ENCODE data around the gene ARL14.

The ARL14 gene

GRCh38 chr3:160691962-160692361 lies 15.0 kb downstream of the ARL14 start:
- DNase-seq (ENCODE audit: low read depth, low spot score), result no peak
- no peak overlapping the region for H3K9ac ChIP-seq (ENCODE audit: insufficient read length, low read depth)
- TF ChIP-seq SUZ12 (IDR thresholded peaks at IDR 0.05; ENCODE audit: extremely low read depth, insufficient read depth, insufficient read length) (no peak), ZNF274 (IDR thresholded peaks at IDR 0.05; ENCODE audit: low read depth, low read length) (no peak), YY1 (IDR thresholded peaks at IDR 0.05; ENCODE audit: insufficient read depth, insufficient read length) (no peak)
- no peaks in the 10 kb centered on the region for H3K4me1 ChIP-seq (ENCODE audit: insufficient read depth, insufficient read length)
- H3K9me3 ChIP-seq (ENCODE audit: insufficient read depth, low read length), result no peaks in the 10 kb centered on the region
- no peaks in the 10 kb centered on the region for H3K36me3 ChIP-seq (ENCODE audit: insufficient read depth, insufficient read length, low read length)
- H3K27me3 ChIP-seq (ENCODE audit: insufficient read depth, insufficient read length), result no peaks in the 10 kb centered on the region
- no peak overlapping the region for H3K4me3 ChIP-seq (ENCODE audit: insufficient read length, low read depth)

- no peaks in the 10 kb centered on the region for H3K4me1 ChIP-seq (ENCODE audit: insufficient read depth, insufficient read length)
- DNase-seq (ENCODE audit: low read depth, low spot score), result no peak
- TF ChIP-seq SUZ12 (IDR thresholded peaks at IDR 0.05; ENCODE audit: extremely low read depth, insufficient read depth, insufficient read length), result no peak
- no peak for TF ChIP-seq YY1 (IDR thresholded peaks at IDR 0.05; ENCODE audit: insufficient read depth, insufficient read length)
- no peak for TF ChIP-seq ZNF274 (IDR thresholded peaks at IDR 0.05; ENCODE audit: low read depth, low read length)
- H3K36me3 ChIP-seq (ENCODE audit: insufficient read depth, insufficient read length, low read length), result no peaks in the 10 kb centered on the region
- H3K27me3 ChIP-seq (ENCODE audit: insufficient read depth, insufficient read length), result no peaks in the 10 kb centered on the region
- H3K9me3 ChIP-seq (ENCODE audit: insufficient read depth, low read length), result no peaks in the 10 kb centered on the region
- no peak overlapping the region for H3K9ac ChIP-seq (ENCODE audit: insufficient read length, low read depth)
- no peak overlapping the region for H3K4me3 ChIP-seq (ENCODE audit: insufficient read length, low read depth)
Observed at GRCh38 chr3:160693191-160693590, 16.2 kb downstream of the ARL14 start.

DNA sequence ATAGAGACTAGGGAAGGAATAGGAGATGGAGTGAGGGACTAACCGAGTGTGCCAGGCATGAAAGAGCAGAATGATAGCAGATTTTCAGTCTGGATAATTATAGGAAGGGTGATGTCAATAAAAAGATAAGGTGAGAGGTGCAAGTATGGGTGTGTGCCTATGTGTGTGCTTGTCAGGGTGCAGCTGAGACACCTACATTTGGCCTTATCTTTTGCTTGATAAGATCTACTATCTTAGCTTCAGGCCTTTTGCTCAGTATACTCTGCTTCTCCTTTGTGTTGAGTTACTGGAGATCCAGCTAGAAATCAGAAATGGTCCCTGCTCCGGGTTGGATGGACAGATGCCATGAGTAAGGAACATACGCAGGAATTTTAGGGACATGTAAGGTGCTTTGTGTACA lies 17.4 kb downstream of the ARL14 start:
- no peaks in the 10 kb centered on the region for H3K36me3 ChIP-seq (ENCODE audit: insufficient read depth, insufficient read length, low read length)
- H3K4me3 ChIP-seq (ENCODE audit: insufficient read length, low read depth), result no peak overlapping the region
- H3K9me3 ChIP-seq (ENCODE audit: insufficient read depth, low read length), result no peaks in the 10 kb centered on the region
- H3K9ac ChIP-seq (ENCODE audit: insufficient read length, low read depth), result no peak overlapping the region
- no peaks in the 10 kb centered on the region for H3K4me1 ChIP-seq (ENCODE audit: insufficient read depth, insufficient read length)
- no peak for DNase-seq (ENCODE audit: low read depth, low spot score)
- no peak for TF ChIP-seq ZNF274 (IDR thresholded peaks at IDR 0.05; ENCODE audit: low read depth, low read length)
- no peak for TF ChIP-seq SUZ12 (IDR thresholded peaks at IDR 0.05; ENCODE audit: extremely low read depth, insufficient read depth, insufficient read length)
- TF ChIP-seq YY1 (IDR thresholded peaks at IDR 0.05; ENCODE audit: insufficient read depth, insufficient read length), result no peak
- no peaks in the 10 kb centered on the region for H3K27me3 ChIP-seq (ENCODE audit: insufficient read depth, insufficient read length)

DNA sequence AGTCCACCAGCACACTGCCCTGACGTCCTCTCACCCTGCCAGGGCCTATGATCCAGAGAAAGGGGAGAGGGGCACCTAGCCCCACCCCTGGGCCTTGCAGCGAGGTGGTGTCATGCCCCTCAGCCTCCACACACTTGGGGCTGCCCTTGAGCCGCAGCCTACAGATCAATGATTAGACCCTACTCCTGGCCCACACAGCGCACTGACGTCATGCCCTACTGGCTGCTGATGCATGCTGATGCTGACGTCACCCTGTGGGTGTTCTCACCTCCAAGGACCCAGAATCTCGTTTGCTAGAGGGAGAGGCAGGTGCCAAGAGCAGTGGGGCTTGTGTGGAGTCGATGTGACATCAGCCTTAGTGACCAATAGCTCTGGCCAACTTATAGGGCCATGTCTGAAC lies 18.0 kb downstream of the ARL14 start:
- Histone ChIP-seq H3K36me3 (ENCODE audit: insufficient read depth, insufficient read length, low read length) (no peaks in the 10 kb centered on the region), H3K4me3 (ENCODE audit: insufficient read length, low read depth) (no peak overlapping the region), H3K9me3 (ENCODE audit: insufficient read depth, low read length) (no peaks in the 10 kb centered on the region), H3K4me1 (ENCODE audit: insufficient read depth, insufficient read length) (no peaks in the 10 kb centered on the region), H3K27me3 (ENCODE audit: insufficient read depth, insufficient read length) (no peaks in the 10 kb centered on the region), H3K9ac (ENCODE audit: insufficient read length, low read depth) (no peak overlapping the region)
- no peak for DNase-seq (ENCODE audit: low read depth, low spot score)
- TF ChIP-seq ZNF274 (IDR thresholded peaks at IDR 0.05; ENCODE audit: low read depth, low read length) (no peak), YY1 (IDR thresholded peaks at IDR 0.05; ENCODE audit: insufficient read depth, insufficient read length) (no peak), SUZ12 (IDR thresholded peaks at IDR 0.05; ENCODE audit: extremely low read depth, insufficient read depth, insufficient read length) (no peak)

DNA sequence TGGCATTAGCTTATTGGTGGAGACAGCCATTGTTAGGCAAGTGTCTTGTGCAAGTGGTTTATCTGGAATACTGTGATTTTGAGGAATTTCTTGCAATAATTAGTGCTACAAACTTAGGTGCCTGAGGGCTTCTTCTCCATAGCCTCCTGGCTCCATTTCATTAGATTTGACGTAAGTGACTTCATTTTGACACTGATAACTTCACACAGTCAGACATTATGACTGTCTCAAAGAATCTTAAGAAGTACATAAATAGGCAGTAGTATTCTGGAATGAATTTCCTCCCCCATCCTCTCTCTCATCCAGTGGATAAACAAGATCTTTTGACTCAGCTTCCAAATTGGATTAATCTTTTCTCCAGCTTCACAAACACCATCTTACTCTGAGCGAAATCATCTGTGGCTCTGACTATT lies 19.0 kb downstream of the ARL14 start:
- no peaks in the 10 kb centered on the region for H3K27me3 ChIP-seq (ENCODE audit: insufficient read depth, insufficient read length)
- no peak overlapping the region for H3K9ac ChIP-seq (ENCODE audit: insufficient read length, low read depth)
- no peaks in the 10 kb centered on the region for H3K9me3 ChIP-seq (ENCODE audit: insufficient read depth, low read length)
- H3K4me3 ChIP-seq (ENCODE audit: insufficient read length, low read depth), result no peak overlapping the region
- no peak for DNase-seq (ENCODE audit: low read depth, low spot score)
- no peaks in the 10 kb centered on the region for H3K4me1 ChIP-seq (ENCODE audit: insufficient read depth, insufficient read length)
- no peaks in the 10 kb centered on the region for H3K36me3 ChIP-seq (ENCODE audit: insufficient read depth, insufficient read length, low read length)
- TF ChIP-seq ZNF274 (IDR thresholded peaks at IDR 0.05; ENCODE audit: low read depth, low read length), result no peak
- TF ChIP-seq YY1 (IDR thresholded peaks at IDR 0.05; ENCODE audit: insufficient read depth, insufficient read length), result no peak
- TF ChIP-seq SUZ12 (IDR thresholded peaks at IDR 0.05; ENCODE audit: extremely low read depth, insufficient read depth, insufficient read length), result no peak

GRCh38 chr3:160697637-160698380 lies 20.8 kb downstream of the ARL14 start:
- TF ChIP-seq YY1 (IDR thresholded peaks at IDR 0.05; ENCODE audit: insufficient read depth, insufficient read length), result no peak
- TF ChIP-seq ZNF274 (IDR thresholded peaks at IDR 0.05; ENCODE audit: low read depth, low read length), result no peak
- no peak for TF ChIP-seq SUZ12 (IDR thresholded peaks at IDR 0.05; ENCODE audit: extremely low read depth, insufficient read depth, insufficient read length)
- H3K27me3 ChIP-seq (ENCODE audit: insufficient read depth, insufficient read length), result no peaks in the 10 kb centered on the region
- no peak for DNase-seq (ENCODE audit: low read depth, low spot score)
- no peaks in the 10 kb centered on the region for H3K9me3 ChIP-seq (ENCODE audit: insufficient read depth, low read length)
- H3K9ac ChIP-seq (ENCODE audit: insufficient read length, low read depth), result no peak overlapping the region
- H3K4me1 ChIP-seq (ENCODE audit: insufficient read depth, insufficient read length), result no peaks in the 10 kb centered on the region
- H3K36me3 ChIP-seq (ENCODE audit: insufficient read depth, insufficient read length, low read length), result no peaks in the 10 kb centered on the region
- H3K4me3 ChIP-seq (ENCODE audit: insufficient read length, low read depth), result no peak overlapping the region

DNA sequence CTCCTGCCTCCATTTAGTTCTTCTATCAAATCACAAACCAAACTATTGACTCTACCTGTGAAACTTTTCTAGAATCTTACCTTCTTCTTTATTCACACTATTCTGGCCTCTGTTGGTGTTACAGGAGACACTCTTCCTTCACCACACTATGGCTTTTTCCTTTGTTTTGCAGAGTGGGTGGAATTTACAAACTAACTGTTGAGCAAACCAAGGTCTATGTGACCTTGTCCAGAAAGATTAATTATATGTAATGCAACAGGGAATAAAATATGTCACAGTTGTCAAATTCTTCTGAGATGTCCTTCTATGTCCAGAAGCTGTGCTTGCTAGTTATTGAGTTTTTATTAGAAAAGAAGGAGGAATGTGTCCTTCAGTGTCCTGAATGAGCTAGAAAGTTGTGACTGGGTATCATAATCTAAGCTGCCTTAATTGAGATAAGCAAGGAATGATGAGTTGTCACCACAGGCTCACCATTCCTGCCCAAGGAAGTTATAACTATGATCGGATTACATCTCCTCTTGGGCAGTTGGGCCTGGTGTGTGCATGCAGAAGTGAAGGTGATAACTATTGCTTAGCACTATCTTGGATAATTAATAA lies 21.7 kb downstream of the ARL14 start:
- no peaks in the 10 kb centered on the region for H3K4me1 ChIP-seq (ENCODE audit: insufficient read depth, insufficient read length)

More for the DNA sequence above, 21.7 kb downstream of the ARL14 start:
- H3K36me3 ChIP-seq (ENCODE audit: insufficient read depth, insufficient read length, low read length), result no peaks in the 10 kb centered on the region
- H3K4me3 ChIP-seq (ENCODE audit: insufficient read length, low read depth), result no peak overlapping the region
- H3K9me3 ChIP-seq (ENCODE audit: insufficient read depth, low read length), result no peaks in the 10 kb centered on the region
- no peaks in the 10 kb centered on the region for H3K27me3 ChIP-seq (ENCODE audit: insufficient read depth, insufficient read length)
- H3K9ac ChIP-seq (ENCODE audit: insufficient read length, low read depth), result no peak overlapping the region
- TF ChIP-seq ZNF274 (IDR thresholded peaks at IDR 0.05; ENCODE audit: low read depth, low read length) (no peak), YY1 (IDR thresholded peaks at IDR 0.05; ENCODE audit: insufficient read depth, insufficient read length) (no peak), SUZ12 (IDR thresholded peaks at IDR 0.05; ENCODE audit: extremely low read depth, insufficient read depth, insufficient read length) (no peak)
- no peak for DNase-seq (ENCODE audit: low read depth, low spot score)

Measured in NT2/D1 (cell line).